NCI-H128 (cell line): ENCODE results near the gene TMEM184B.

Experiments used
- DNase-seq: peaks from one replicate; lab custom pipeline; 2025; ENCODE audit not compliant: unreplicated experiment; lab: John Stamatoyannopoulos, UW

Gene TMEM184B

DNA sequence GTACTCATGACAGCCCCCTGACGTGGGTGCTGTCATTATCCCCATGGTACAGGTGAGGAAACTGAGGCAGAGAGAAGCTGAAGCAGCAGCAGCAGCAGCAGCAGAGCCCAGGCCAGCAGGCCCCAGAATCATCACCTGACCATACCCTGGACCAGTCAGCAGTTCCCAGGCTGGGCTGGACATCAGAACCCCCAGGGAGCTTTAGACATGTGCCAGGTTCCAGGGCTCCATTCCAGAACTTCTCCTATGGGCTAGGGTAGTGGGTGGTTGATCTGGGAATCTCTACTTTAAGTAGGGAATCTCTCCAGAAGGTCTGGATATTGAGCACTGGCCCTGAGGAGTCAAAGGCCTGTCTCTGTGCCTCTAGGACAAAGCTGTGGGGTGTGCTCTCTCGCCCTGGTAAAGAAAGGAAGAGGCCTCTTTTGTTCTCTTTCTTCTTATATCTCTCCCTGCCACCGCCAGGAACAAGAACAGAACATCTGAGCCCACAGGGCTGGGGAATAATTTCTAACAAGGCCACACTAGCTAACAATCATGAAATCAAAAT is 44.4 kb downstream of the TMEM184B start:
- no peak for DNase-seq

GRCh38 chr22:38226853-38227649 is 45.8 kb downstream of the TMEM184B start:
- no peak for DNase-seq

DNA sequence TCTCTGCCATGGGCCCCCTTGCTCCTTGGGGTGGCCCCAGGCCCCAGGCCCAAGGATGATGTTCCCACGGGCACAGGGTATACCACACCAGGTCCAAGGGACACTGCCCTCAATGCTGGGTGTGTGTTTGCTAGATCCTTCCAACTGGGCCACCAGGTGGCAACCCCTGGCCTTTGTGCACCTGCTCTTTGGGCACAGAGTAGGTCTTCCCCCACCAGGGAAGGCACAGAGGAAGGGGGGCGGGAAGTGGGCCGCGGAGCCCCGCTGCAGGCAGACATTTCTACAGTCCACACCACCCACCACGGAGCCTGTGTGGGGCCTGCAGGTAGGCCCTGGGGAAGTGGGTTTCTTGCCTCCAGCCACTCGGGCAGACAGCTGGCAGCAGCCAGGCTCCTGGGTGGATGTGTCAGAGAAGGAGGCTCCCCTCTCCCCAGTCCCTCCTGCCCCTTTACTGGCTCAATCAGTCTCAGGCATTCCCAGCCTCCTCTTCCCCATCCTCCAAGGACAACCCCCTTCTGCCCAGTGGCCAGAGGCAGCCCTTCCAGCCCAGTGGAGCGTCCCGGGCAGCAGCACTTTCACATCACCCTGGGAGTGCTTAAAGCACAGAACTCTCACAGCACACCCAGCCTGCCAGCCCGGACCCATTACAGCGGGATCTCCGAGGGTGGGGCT is 49.4 kb downstream of the TMEM184B start:
- DNase-seq: no peak

- no peak for DNase-seq
These were observed 50.1 kb downstream of the TMEM184B start for GRCh38 chr22:38222797-38223119.

GRCh38 chr22:38221908-38222796 is 50.7 kb downstream of the TMEM184B start:
- DNase-seq: no peak

GRCh38 chr22:38221407-38221806 is 51.4 kb downstream of the TMEM184B start:
- DNase-seq: no peak

- no peak for DNase-seq
These were observed 52.0 kb downstream of the TMEM184B start for GRCh38 chr22:38220653-38221386.

- no peak for DNase-seq
These were observed 52.6 kb downstream of the TMEM184B start for GRCh38 chr22:38220163-38220562.

GRCh38 chr22:38219632-38220031 is 53.2 kb downstream of the TMEM184B start:
- DNase-seq: no peak

DNA sequence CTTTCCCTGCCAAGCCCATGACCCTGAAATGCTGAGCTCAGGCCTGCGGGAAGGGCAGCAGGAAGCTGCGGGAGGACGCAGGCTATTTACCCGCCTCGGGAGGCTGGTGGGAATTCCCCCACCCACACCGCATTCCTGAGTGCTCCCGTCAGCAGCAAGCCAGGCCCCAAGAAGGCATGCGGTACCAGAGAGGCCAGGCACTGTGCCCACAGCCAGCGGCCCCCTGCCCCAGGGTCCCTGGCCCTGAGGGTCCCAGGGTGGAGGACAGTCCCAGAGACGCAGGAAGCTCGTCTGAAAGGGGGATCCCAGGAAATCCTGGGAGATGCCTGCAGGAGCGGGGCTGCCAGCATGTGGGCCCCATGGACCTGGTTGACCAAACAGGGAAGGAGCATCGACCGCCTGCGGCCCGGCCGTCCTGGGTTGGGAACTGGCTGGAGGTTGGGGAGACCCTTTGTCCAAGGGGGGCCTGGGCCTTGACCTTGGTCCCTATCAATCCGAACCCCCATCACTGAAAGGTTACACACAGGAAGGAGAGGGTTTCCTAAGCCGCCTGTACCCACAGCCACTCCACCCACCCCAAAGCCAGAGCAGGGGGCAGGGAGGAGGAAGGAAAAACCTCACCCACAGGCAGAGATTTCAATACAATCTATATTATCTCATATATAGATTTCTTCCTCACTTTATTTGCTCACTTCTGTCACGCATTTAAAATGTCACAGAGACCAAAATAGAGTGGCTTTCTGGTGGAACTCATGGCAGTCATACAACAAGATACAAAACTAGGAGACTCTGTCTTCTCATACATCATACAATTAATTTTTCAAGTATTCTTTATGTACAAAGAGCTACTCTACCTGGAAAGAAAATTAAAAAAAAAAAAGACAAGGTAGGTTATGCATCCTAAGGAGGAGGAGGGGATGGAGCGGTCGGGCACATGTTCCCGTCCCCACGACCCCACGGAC is 53.9 kb downstream of the TMEM184B start:
- DNase-seq: no peak

GRCh38 chr22:38215156-38216038 is 57.4 kb downstream of the TMEM184B start:
- DNase-seq: no peak

GRCh38 chr22:38214302-38215056 is 58.3 kb downstream of the TMEM184B start:
- no peak for DNase-seq

DNA sequence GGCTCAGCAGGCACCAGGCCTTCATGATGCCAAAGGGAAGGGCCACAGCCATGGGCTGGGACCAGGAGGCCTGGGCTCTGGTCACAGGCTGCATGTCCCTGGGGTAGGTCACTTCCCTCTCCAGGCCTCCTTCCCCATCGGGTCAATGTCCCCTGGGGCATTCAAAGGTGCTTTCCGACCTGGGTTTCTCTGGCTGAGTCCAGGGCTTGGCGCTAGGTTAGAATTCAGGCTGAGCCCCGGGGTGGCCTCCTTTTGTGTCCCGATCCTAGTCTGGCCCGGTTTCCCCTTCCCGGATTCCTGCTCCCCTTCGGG is 58.9 kb downstream of the TMEM184B start:
- DNase-seq: no peak

GRCh38 chr22:38213319-38213989 is 59.4 kb downstream of the TMEM184B start:
- DNase-seq: no peak

- no peak for DNase-seq
These were observed 60.4 kb downstream of the TMEM184B start for GRCh38 chr22:38212442-38212841.

DNA sequence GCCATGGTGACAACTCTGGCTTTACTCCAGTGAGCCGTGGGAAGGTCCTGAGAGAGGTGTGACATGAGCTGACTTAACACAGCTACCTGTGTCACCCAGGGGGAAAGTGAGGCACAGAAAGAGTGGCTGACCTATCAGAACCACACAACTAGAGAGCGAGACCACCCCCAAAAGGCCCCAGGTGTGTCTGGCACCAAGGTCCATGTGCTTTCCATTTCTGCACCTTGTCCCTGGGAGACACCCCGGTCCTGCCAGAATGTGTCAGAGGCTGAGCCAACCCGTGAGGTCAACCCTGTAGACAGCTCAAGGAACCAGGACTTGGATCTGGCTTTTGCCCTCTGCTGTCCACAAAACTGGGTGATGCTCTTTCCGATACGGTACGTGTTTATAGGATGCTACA is 61.3 kb downstream of the TMEM184B start:
- no peak for DNase-seq

DNA sequence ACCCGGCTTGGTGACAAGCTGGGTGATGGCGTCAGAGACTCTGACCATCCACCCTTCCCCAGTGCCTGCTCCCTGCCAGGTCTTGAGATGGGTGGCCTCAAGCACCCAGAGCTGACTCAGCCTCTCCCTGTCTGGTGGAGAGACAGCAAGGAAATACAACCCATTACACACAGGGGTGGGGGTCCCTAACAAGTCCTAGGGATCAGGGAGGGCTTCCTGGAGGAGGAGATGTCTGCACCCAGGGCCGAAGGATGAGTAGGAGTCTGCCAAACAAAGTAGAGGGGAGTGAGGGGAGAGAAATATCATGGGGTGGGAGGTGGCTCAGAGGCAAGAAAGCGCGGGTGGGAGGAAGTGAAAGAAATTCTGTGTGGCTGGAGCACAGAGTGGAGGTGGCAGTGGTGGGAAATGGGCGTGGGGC is 64.2 kb downstream of the TMEM184B start:
- no peak for DNase-seq
